NCI-H2196 (cell line): Measurements from ENCODE around the gene TCERG1L.

Source experiments
- DNase-seq: peaks from one replicate; lab custom pipeline; 2025; ENCODE audit not compliant: unreplicated experiment; lab: John Stamatoyannopoulos, UW

TCERG1L gene

DNA sequence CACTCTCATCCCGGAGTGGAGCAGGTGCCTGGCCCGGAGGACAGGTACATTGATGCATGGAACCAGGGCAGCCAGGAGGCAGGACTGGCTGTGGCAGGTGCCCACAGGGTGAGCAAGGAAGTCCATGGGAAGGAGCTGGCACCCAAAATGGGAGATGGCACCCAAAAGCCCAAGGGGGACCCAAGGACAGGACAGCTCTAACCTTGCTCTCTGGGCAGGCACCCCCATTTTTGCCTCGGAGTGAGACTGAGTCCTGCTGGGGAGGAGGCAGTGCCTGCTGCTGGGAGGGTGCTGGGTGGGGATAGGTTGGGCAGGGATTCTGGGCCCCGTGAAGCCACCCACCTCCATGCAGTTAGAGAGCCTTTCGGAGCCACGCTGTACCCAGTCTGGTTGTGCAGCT lies 234.5 kb downstream of the TCERG1L start:
- DNase-seq, result no peak

DNA sequence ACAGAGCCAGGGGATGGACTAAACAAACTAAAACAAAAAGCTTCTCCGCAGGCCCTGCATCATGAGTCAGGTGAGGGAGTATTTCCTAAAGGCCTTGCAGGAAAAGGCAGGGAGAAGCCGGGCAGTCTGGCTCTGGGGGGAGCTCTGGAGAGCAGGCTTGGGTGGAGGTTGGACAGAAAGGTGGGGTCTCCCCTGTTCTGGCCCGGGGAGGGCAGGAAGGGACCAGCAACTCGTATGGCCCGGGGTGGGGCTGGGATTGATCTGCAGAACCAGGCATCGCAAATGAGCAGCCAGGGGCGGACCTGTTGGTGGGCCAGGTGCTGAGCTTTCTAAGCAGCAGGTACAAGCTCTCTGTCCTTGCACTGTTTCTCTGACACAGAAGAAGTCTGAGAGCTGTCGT lies 235.2 kb downstream of the TCERG1L start:
- no peak for DNase-seq

DNA sequence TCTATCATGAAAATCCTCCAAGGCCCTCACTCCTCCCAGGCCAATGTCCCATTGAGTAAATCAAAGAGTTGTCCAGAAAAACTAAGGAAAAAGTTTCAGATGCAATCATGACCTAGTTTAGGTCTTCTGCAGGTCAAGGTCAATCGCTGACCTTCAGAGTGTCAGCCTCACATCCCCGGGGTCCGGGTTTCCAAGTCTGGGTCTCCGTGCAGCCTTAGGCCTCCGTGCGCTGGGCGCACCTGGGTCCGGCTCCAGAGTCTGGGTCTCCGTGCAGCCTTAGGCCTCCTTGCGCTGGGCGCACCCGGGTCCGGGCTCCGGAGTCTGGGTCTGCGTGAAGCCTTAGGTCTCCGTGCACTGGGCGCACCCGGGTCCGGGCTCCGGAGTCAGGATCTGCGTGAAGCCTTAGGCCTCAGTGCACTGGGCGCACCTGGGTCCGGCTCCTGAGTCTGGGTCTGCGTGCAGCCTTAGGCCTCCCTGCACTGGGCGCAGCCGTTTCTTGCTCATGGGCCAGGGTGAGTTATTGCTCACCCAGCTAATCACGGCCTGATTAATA lies 236.2 kb downstream of the TCERG1L start:
- no peak for DNase-seq

DNA sequence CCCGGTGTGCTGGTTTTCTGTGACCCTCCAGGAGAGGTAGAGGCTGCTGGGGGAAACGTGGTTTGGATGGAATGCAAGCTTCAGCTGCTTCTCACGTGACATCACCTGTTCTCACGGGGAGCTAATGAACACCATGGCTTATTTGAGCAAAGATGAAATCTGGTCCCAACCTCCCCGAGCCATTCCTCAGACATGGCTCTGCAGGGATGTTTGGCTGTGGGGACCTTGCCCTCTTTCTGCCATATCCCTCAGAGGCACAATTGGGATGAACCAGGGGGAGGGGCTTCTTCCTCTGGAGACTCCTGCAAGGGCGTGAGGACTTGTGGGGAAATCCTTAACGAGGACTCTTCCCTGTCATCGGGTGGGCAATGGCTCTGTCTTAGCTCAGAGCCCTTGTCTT lies 236.8 kb downstream of the TCERG1L start:
- DNase-seq, result no peak

DNA sequence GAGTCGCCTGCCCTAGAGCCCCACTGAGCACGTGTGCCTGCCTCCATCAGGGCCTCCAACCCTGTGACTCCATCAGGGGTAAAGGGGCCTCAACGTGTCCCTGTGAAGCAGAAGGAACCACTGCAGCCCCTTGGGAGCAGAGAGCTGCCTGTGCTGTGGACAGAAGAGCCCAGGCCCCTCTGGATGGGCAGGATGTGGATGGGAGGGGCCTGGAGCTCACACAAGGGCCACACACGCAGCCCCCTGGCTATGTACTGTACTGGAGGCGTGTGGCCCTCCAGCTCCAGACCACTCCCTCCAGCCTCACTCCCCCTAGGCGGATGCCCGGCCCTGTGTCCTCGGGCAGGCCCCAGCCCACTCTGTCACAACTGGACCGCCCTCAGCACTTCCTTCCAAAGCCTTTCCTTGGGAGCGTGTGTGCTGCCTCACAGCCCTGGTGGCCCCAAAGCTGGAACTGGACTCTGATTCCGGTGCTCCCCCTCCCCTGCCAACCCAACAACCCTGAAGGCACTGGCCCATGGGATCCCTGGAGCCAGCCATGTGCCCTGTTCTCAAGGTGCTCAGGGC lies 238.0 kb downstream of the TCERG1L start:
- DNase-seq, result no peak

DNA sequence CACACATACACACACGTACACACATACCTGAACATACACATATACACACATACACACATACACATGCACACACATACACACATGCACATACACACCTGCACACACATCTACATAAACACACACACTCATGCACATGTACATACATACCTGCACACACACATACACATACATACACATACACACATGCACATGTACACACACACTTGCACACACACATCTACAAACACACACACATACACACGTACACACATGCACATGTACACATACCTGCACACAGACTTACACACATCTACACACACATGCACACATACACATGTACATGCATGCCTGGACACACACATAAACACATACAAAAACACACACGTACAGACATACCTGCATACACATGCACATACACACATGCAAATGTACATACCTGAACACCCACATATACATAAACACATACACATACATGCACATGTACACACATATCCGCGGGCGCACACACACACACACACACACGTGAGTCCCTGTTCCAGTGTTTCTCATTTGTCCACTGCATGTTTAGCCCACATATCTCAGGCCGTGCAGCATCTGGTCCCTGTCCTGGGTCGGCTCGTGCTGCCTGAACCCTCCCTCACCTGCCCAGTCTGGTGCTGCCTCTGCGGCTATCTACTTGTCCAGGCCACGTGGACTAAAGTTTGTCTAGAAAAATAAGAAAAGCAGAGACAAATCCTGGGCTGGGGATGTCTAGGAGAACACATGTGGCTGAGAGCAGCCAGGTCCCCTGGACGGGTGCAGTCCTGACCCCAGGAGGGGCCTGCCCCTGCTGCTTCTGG lies 238.7 kb downstream of the TCERG1L start:
- DNase-seq, result no peak

DNA sequence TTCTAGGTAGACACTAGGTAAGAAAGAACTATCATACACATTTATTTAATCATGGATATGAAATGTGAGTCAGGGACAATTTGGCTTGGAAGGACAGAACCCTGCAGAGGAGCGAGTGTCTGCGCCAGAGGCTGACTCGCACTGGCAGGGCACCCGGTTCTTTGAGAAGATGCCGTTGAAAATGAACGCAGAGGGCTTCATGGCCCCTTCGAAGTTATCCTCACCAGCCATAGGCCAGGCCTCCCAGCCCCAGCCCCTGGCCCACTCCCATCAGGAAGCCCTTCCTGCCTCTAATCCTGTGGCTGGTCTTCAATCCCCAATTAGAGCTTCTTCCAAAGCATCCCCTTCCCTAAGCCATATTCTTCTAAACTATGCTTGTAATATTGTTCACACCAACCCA lies 239.8 kb downstream of the TCERG1L start:
- no peak for DNase-seq

DNA sequence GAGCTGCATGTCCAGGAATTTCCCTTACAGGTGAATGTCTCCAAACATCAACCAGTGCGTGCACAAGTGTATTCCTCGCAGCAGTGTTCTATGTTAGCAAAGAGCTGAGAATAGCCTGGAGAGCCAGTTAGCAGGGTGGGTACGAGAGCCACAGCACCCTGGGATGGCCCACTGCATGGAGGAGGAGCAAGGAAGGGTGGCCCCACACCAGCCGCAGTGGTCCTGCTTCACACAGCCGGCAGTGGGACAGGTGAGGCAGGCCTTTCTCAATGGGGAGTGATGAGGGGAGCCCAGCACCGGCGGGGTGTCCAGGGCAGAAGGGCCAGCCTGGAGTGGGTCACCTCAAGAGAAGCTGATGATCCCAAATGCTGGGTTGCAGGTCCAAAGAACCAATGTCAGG lies 240.7 kb downstream of the TCERG1L start:
- no peak for DNase-seq

DNA sequence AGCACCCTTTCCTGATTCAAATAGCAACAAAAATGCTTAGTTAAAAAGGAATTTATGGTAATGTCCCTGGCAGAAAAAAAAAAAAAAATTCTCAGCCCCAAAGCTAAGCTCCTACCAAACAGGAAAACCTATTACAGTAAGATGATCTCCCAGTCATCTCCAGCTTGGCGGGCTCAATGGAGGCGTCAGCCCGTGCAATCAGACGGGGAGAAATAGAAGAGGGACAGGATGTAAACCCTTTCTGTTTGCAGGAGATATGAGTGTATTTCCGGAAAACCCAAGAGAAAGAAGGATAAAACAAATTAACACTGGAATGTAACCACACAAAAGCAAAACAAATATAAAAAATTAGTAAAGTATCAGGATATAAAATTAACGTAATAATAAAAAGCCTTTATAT lies 242.8 kb downstream of the TCERG1L start:
- no peak for DNase-seq

DNA sequence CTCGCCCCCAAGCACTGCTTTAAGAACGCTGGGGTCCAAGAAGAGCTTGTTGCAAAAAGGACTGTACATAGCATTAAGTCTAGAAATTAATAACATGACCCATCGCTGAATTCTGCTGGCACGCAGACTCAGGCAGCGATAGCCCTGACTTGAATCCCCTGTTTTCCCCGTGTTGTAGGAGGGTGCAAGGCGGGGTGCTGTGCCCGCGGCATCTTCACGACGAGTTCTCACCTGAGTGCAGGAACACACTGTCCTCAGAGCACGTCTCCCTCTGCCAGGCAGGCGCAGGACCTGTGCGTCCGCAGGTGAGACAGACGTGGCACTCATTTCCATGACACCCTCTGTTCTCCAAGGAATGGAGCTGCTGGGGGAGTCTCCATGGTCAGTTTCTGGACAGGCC lies 243.2 kb downstream of the TCERG1L start:
- DNase-seq, result no peak

DNA sequence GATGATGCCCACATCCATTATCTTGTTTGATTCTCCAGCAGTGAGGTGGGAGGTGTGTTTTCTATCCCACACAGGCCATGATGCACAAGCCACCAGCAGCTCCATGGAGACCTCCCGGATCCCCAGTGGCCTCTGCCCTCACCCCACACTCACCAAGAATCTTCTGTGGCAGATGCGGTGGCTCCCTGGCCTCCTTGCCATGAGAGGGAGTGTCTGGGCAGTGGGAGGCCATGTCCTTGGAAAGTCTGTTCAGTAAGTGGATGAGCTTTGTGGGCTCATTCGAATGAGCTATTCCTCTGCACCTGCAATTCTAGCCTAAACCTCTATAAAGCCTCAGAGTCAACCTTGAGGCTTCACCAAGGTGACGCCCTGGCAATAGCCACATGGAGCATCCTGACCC lies 243.8 kb downstream of the TCERG1L start:
- DNase-seq, result no peak

DNA sequence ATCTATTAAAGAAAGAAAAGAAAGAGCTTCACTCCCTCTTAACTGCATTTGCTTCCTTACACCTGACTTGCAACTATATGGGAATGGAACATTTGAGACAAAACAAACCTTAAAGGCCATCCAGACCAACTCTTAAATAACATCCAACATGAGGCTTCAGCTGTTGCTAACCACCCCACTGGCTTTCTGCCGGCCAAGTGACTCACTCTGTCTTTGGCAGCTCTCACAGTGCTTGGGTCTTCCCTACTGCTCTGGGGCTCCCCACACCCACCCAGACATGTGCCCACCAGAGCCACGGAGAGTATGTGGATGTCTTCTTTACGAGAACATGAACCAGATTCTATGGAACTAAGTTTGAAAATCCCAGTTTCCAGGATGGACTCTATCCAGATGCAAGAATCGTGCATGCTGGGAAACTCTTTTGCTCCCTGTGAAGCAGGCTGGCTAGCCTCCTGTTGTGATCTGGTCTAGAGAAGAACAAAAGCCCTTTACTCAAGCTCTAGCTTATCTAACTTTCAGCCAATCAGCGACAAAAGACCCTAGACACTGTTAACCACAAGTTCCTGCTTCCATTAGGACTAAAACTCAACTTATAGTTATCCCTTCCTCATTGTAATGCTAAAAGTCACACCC lies 245.7 kb downstream of the TCERG1L start:
- no peak for DNase-seq

DNA sequence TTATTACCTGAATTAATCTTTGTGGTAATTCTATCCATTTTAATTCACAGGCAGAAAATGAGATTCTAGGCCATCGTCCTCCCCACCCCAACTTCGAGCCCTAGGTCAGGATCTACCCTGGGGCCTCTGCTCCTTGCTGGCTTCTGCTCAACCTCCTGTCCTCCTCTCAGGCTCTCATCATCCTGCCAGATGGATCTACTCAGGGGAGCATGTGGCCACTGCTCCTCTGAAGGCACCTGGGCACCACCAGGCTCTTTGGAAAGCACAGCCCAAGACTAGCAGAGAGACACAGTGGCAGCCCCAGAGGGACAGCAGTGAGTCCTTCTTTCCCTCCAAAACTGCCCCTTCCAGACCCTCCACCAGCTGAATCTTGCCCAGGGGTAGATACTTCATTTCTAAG lies 248.2 kb downstream of the TCERG1L start:
- DNase-seq, result no peak

DNA sequence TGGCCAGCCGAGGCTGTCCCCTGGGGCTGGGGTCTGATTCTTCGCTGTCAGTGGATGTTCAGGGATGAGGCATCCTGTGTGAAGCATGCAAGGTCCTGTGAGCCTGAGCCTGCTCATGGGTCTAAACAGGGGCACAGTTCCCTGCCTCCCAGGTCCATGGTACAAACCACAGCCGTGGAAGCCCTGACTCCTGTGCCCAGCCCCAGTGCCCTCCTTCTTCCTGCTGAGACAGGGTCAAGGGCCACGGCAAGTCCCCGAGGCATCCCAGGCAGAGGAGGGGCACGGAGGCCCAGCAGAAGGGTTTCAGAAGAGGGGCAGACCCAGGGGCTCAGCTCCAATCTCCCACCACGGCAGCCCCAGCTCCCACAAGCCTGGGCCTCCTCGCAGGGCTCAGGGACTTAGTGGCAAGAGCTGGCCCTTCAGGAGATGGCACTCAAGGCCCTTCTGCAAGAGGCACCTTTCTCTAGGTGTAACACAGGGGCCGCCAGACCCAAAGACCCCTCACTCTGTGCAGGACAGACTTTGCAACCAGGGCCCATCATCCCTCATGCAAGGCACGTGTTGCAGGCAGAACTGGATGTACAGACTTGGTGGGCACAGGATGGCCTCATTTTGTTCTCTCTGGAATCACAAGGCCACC lies 248.8 kb downstream of the TCERG1L start:
- no peak for DNase-seq

DNA sequence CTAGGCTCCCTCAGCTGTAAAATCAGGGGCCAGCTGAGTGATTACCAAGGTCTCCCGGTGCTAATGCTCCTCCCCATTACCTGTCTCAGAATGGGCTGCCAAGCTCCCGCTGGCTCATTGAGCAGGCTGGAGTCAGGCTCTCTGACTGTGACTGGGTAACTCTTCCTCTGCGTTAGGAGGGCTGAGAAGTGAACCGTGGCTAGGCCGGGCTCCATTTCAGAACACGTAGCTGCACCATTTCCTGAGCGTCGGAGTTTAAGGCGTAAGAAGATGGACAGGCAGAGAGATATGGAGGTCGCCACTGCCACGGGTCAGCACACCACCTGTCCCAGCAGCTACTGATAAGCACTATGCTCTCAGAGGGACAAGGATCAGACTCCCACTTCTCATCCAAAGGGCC lies 250.3 kb downstream of the TCERG1L start:
- no peak for DNase-seq

DNA sequence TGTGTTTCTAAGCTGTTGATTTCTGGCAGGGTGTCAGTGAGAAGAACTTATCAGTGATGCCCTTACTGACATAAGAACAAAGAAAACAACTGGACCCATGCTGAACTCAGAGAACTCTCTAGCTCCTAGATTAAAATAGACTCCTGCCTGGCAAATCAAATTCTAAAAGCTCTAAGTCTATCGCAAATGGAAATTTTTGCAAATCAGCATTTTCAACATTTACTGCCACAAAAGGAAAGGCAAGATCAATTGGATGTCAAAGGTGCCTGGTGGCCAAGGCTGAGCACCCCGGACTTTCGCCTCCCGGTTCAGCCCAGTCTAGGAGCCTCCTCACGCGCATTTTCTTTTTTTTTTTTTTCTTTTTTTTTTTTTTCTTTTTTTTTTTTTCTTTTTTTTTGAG lies 251.6 kb downstream of the TCERG1L start:
- no peak for DNase-seq

DNA sequence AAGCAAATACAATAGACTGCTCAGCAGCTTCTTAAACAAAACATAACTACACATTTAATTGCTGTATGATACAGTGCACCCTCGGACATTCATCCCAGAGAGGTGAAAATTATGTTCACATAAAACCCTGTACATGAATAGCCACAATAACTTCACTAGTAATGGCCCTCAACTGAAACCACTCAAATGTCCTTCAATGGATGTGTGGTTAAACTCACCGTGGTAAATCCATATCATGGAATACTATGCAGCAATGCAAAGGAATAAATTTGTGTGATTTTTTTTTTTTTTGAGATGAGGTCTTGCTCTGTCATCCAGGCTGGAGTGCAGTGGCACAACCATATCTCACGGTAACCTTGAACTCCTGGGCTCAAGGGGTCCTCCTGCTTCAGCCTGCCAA lies 252.7 kb downstream of the TCERG1L start:
- DNase-seq, result no peak

DNA sequence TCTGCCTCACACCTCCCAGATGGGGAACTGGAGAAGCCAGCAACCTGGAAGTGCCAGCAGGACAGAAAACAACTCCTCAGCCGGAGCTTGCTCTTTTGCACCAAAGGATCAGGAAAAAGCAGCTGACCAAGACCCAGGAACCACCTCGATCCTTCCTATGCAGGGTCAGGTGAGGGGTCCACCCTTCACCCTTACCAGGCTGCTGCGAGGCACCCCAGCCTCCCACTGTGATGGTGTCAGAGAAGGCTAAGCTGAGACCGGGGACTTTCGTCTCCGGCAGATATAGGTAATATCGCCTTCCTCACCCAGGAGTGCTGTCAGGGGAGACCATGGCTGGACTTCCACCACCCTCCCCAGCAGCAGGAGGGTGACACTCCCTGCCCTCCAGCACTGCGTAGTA lies 254.7 kb downstream of the TCERG1L start:
- no peak for DNase-seq

DNA sequence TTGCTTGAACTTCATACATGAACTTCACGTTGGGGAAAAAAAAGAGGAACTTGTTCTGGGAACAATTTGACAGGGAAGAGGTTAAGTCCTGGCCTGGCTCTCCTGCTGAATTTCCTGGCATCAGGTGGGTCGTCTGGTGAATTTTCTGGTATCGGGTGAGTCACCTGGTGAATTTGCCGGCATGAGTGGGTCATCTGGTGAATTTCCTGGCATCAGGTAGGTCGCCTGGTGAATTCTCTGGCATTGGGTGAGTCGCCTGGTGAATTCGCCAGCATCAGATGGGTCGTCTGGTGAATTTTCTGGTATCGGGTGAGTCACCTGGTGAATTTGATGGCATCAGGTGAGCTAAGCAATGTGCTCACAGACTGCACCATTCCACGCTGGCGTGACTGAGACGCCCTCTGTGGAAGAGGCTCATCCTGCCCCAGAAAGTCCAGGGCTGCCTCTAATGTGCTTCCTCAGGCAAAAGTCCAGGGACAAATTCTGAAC lies 255.4 kb downstream of the TCERG1L start:
- DNase-seq, result no peak

DNA sequence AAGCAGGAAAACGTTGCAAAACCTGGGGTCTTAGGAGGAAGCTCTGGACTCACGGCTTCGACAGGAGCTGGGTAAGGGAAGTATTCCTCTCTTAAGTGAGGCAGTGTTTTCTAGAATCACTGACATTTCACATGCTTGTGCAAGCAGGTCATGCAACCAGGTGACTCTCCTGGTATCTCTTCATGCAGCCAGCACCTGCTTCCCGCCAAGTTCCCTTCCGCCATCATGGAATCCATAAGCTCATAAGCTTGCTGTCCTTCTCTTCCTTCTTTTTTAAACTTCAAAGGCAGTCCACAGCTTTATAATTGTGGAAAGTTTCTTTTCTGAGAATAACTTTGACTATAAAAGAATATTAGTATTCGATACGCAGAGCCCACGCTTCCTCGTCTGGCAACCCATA lies 256.1 kb downstream of the TCERG1L start:
- no peak for DNase-seq

DNA sequence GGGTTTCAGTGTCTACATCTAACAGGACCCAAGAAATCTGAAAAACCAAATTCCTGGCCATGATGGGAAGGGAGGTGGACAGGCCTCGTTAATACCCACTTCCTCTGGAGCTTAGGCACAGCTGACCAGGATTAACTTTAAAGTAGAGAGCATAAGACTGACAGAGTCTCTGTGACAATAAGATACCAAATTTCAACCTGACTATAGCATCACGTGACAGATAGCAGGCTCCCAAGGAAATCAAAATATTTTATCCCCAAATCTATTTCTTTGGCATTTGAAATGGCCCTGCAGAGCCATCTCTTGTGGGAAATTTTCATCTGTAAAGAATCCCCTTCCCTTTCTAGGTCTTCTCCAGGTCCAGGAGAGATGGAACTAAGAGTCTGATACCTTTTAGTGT lies 258.3 kb downstream of the TCERG1L start:
- no peak for DNase-seq
